Esophagus muscularis mucosa (tissue), 3 donors: ENCODE results near the gene ZNF587.

Source experiments
- EP300 ChIP-seq: sonication (generic); formaldehyde crosslinking; IDR thresholded peaks from one replicate; pipeline ENCODE4 v1.6.1; 2017; ENCODE audit warnings: antibody characterized with exemption
- POLR2A ChIP-seq: fragments of 450-650 bp; IDR thresholded peaks from one replicate; pipeline ENCODE4 v1.6.1; 2017; ENCODE audit warnings: antibody characterized with exemption, moderate library complexity, mild to moderate bottlenecking, low read depth
- POLR2AphosphoS5 ChIP-seq, 2 donors: sonication (generic); formaldehyde crosslinking; IDR thresholded peaks; one replicate each; pipeline ENCODE4 v1.6.1; 2017; ENCODE audit warnings: antibody characterized with exemption in 2 of 2

DNA sequence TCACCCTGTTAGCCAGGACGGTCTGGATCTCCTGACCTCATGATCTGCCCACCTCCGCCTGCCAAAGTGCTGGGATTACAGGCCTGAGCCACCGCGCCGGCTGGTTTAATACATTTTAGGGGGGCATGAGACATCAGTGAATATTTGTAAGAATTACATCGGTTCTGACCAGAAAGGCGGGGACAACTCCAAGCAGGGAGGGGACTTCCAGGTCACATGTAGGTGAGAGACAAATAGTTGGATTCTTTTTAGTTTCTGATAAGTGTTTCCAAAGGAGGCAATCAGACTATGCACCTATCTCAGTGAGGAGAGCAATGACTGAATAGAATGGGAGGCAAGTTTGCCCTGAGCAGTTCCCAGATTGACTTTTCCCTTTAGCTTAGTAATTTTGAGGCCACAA lies 31.3 kb upstream of the ZNF587 start:
- no peak for TF ChIP-seq EP300
- TF ChIP-seq POLR2A, result no peak
- no peak for TF ChIP-seq POLR2AphosphoS5 (IDR thresholded peaks at IDR 0.05)
